GM13977 (cell line): ENCODE data around the gene SYNJ1.

ENCODE experiments used
- DNase-seq: peaks from one replicate; pipeline ENCODE4 v3.0.0; 2012; ENCODE audit warnings: low spot score
- CTCF ChIP-seq: IDR thresholded peaks from 2 replicates; pipeline ENCODE4 v1.5.1; 2012; ENCODE audit warnings: mild to moderate bottlenecking, control low read depth; ENCODE audit not compliant: insufficient read depth; ENCODE audit errors: extremely low read depth, missing control alignments
- in situ Hi-C: fragments of 300-500 bp; cut with MboI; formaldehyde crosslinking; loops from one replicate; pipeline ENCODE4 v1.12.0; 2022; ENCODE audit warnings: low sequenced_read_pairs, low pct_unique_long_range_greater_than_20kb, mixed read lengths, inconsistent platforms; ENCODE audit not compliant: unreplicated experiment

SYNJ1 gene

GRCh38 chr21:32728456-32728839 lies 635 bp upstream of the SYNJ1 start:
- TF ChIP-seq CTCF, result no peak
- in situ Hi-C loops, result no loop called here
- DNase-seq, result no peak

- peak; percentile 14 for DNase-seq
- in situ Hi-C loops, result no loop called here
- no peak for TF ChIP-seq CTCF
Observed at GRCh38 chr21:32726839-32727686, 750 bp downstream of the SYNJ1 start.

- in situ Hi-C loops, result no loop called here
- no peak for TF ChIP-seq CTCF
- DNase-seq, result no peak
Observed at GRCh38 chr21:32719085-32719484, 8.7 kb downstream of the SYNJ1 start.

GRCh38 chr21:32717851-32718316 lies 9.9 kb downstream of the SYNJ1 start:
- in situ Hi-C loops, result no loop called here
- DNase-seq, result no peak
- no peak for TF ChIP-seq CTCF

GRCh38 chr21:32716486-32716885 lies 11.3 kb downstream of the SYNJ1 start:
- no peak for DNase-seq
- in situ Hi-C loops, result no loop called here
- no peak for TF ChIP-seq CTCF

- no peak for TF ChIP-seq CTCF
- DNase-seq, result no peak
- in situ Hi-C loops, result no loop called here
Observed at GRCh38 chr21:32713726-32714125, 14.1 kb downstream of the SYNJ1 start.
